ENCODE results near the gene KIRREL3. TPM values are rescaled to one million over a fixed set of nuclear protein-coding genes. Genes with fewer than 3 reads are reported as not detected.

KIRREL3 gene
- total and polyA plus RNA-seq, 9 of the 15 experiments (the other 6 are each of a cell fraction or from before 2014, with no cell fraction given) = 0.04 to 0.10 TPM; not detected in 7

DNA sequence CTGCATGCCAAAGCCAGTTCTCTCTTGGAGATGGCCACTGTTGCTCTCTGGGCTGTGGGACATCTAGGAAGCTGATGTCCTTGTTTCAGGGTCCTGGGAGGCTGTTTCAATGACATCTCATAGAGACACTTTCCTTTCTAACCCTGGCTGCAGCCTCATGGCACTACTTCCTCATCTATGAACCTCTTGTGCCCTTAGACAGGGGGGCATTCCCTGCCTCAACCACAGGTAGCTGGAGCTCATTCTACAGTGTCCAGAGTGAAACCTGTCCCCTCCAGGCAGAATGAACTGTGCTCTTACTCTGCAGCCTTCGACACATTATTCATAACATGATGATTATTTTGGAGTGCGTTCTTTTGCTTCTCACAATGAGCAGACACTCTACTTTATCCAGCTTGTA, 335.9 kb downstream of the KIRREL3 start (continued):
- TF ChIP-seq SMC3 (conservative IDR thresholded peaks at IDR 0.05; ENCODE audit: insufficient read depth, low read depth, low read length) = no peak
- no peak for TF ChIP-seq ZNF41 (CRISPR knock-in tag; conservative IDR thresholded peaks at IDR 0.05)
- TF ChIP-seq, protein P1, sequence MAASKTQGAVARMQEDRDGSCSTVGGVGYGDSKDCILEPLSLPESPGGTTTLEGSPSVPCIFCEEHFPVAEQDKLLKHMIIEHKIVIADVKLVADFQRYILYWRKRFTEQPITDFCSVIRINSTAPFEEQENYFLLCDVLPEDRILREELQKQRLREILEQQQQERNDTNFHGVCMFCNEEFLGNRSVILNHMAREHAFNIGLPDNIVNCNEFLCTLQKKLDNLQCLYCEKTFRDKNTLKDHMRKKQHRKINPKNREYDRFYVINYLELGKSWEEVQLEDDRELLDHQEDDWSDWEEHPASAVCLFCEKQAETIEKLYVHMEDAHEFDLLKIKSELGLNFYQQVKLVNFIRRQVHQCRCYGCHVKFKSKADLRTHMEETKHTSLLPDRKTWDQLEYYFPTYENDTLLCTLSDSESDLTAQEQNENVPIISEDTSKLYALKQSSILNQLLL (CRISPR knock-in tag; IDR thresholded peaks at IDR 0.05; ENCODE audit: borderline replicate concordance) = no peak
- TF ChIP-seq, protein P2, sequence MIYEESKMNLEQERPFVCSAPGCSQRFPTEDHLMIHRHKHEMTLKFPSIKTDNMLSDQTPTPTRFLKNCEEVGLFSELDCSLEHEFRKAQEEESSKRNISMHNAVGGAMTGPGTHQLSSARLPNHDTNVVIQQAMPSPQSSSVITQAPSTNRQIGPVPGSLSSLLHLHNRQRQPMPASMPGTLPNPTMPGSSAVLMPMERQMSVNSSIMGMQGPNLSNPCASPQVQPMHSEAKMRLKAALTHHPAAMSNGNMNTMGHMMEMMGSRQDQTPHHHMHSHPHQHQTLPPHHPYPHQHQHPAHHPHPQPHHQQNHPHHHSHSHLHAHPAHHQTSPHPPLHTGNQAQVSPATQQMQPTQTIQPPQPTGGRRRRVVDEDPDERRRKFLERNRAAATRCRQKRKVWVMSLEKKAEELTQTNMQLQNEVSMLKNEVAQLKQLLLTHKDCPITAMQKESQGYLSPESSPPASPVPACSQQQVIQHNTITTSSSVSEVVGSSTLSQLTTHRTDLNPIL (CRISPR knock-in tag; IDR thresholded peaks at IDR 0.05) = no peak
- TF ChIP-seq, protein P3, sequence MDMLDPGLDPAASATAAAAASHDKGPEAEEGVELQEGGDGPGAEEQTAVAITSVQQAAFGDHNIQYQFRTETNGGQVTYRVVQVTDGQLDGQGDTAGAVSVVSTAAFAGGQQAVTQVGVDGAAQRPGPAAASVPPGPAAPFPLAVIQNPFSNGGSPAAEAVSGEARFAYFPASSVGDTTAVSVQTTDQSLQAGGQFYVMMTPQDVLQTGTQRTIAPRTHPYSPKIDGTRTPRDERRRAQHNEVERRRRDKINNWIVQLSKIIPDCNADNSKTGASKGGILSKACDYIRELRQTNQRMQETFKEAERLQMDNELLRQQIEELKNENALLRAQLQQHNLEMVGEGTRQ (CRISPR knock-in tag; IDR thresholded peaks at IDR 0.05) = no peak
- TF ChIP-seq, protein P4, sequence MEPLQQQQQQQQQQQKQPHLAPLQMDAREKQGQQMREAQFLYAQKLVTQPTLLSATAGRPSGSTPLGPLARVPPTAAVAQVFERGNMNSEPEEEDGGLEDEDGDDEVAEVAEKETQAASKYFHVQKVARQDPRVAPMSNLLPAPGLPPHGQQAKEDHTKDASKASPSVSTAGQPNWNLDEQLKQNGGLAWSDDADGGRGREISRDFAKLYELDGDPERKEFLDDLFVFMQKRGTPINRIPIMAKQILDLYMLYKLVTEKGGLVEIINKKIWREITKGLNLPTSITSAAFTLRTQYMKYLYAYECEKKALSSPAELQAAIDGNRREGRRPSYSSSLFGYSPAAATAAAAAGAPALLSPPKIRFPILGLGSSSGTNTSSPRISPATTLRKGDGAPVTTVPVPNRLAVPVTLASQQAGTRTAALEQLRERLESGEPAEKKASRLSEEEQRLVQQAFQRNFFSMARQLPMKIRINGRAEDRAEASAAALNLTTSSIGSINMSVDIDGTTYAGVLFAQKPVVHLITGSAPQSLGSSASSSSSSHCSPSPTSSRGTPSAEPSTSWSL (CRISPR knock-in tag; IDR thresholded peaks at IDR 0.05; ENCODE audit: borderline replicate concordance) = no peak
- no peak for TF ChIP-seq TAF1 (IDR thresholded peaks at IDR 0.05; ENCODE audit: control insufficient read depth, extremely low read depth, insufficient read depth, low read length, severe bottlenecking)
- TF ChIP-seq SREBF2 (CRISPR knock-in tag; IDR thresholded peaks at IDR 0.05) = no peak
- TF ChIP-seq PPARD (CRISPR knock-in tag; IDR thresholded peaks at IDR 0.05) = no peak

Measured in K562 (cell line).